ENCODE measurements around the gene KCNIP4.

DNA sequence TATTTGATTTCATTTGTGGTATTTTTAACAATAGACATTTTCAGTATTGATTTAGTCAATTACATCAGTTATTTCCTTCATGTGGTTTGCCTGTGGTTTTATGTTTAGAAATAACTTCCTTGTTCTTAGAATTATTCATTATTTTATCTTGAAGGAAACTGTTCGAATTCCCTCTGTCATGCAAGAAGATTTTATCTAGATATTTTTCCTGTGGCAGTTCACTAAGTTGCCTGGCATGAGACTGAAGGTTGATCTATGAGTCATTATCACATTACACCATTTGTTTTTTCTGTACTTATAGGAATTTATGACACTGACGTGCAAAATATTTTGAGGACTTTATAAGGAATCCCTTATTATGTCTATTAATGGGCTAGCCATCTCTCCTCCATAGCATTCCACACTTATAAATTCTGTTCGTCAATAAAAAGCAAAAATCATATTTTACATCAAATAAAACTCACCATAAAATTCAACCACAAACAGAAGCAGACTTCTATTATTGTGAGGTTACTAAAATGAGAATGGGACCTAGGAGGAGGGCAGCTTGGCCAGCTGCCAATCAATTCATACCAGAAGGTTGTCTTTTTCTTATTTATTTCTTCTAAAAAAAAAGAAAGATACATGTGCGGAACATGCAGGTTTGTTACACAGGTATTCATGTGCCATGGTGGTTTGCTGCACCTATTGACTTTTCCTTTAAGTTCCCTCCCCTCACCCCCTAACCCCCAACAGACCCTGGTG, 179.0 kb downstream of the KCNIP4 start:
- TF ChIP-seq, protein P1, sequence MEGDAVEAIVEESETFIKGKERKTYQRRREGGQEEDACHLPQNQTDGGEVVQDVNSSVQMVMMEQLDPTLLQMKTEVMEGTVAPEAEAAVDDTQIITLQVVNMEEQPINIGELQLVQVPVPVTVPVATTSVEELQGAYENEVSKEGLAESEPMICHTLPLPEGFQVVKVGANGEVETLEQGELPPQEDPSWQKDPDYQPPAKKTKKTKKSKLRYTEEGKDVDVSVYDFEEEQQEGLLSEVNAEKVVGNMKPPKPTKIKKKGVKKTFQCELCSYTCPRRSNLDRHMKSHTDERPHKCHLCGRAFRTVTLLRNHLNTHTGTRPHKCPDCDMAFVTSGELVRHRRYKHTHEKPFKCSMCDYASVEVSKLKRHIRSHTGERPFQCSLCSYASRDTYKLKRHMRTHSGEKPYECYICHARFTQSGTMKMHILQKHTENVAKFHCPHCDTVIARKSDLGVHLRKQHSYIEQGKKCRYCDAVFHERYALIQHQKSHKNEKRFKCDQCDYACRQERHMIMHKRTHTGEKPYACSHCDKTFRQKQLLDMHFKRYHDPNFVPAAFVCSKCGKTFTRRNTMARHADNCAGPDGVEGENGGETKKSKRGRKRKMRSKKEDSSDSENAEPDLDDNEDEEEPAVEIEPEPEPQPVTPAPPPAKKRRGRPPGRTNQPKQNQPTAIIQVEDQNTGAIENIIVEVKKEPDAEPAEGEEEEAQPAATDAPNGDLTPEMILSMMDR (IDR thresholded peaks at IDR 0.05; ENCODE audit: control extremely low read depth in 1 of 3, insufficient read depth in 1 of 3, low read depth in 1 of 3, low read length in 3 of 3): no peak
- TF ChIP-seq TAF7 (optimal IDR thresholded peaks at IDR 0.05; ENCODE audit: borderline replicate concordance, low read depth, low read length): no peak

Data from H1 (cell line).